GM19397 (cell line): ENCODE data around the gene SNTG2.

Source experiments
- ATAC-seq: cut with Tn5 transposase; IDR thresholded peaks from one replicate; pipeline ENCODE4 v1.9.1; 2021; ENCODE audit warnings: mild to moderate bottlenecking, moderate library complexity; ENCODE audit not compliant: unreplicated experiment

SNTG2 gene

DNA sequence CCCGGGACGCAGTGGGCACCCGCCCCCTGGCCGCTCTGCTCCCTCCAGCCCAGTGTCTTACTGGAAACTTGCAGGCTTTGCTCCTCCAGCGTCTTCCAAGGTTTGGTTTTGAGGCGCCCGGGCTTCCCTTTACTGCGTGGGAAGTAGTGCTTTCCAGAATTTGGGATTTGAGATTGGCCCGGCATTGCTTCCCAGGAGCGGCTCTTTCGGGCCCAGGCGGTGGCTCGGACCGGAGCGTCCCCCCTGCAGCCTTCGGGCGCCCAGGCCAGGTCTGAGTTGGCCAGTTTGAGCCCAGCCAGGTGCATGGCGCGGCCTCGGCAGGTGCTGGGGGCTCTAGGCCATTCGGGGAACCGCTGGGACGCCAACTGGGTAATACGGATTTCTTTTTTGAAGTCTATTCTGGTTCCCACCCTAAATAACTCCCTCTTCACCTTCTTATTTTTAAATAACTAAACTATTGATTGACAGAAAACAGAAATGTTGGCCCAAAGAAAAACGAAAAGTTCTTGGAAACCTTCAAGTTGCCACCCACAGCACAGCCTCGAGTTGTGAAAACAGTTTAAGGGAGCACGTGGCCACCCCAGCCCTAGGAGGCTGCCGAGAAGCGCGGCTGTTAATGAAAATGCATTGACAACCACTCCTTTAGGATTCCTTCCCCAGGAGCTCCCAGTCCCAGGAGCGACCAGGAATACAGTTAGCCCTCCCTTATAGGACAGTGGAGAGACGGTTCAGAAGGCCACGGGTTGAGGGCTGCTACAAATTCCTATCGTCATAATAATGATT lies 766 bp downstream of the SNTG2 start:
- ATAC-seq: no peak

DNA sequence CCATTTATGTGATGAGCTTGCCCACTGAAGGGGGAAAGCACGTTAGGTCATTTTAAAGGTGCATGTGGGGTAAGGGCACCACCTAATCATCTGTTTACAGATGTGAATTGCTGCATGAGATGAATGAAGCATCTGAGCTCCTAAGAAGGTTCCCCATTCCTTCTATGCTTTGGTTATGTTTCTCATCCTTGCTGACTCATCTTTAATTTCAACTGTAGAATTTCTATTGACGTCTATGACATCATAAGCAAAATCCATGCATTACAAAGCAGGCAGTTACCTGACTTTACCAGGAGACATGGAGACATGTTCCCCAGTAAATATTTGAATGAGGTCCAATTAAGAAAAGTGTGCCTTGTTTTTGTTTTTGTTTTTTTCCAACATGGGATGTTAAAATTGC lies 2.8 kb downstream of the SNTG2 start:
- ATAC-seq: no peak

GRCh38 chr2:953975-954686 lies 3.5 kb downstream of the SNTG2 start:
- no peak for ATAC-seq

- ATAC-seq: no peak
These were observed 4.0 kb downstream of the SNTG2 start for GRCh38 chr2:954687-955000.

GRCh38 chr2:955829-956731 lies 5.4 kb downstream of the SNTG2 start:
- ATAC-seq: no peak

DNA sequence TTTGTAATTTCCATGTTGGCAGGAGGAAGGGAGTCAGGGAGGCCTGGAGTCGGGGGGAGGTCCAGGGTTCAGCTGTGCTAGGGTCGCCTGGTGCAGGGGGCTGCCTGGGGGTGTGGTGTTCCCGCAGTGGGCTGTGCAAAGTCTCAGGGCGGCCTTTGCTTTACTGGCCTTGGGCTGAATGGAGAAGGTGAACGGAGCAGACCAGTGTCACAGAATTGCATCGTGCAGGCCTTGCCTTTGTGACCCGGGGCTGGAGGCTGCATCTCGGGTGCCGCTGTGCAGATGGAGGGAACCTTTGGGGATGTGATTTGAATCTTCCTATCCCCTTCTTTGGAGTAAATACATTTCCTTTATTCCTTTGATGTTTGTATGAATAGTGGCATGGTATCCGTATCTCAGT lies 8.8 kb downstream of the SNTG2 start:
- no peak for ATAC-seq

DNA sequence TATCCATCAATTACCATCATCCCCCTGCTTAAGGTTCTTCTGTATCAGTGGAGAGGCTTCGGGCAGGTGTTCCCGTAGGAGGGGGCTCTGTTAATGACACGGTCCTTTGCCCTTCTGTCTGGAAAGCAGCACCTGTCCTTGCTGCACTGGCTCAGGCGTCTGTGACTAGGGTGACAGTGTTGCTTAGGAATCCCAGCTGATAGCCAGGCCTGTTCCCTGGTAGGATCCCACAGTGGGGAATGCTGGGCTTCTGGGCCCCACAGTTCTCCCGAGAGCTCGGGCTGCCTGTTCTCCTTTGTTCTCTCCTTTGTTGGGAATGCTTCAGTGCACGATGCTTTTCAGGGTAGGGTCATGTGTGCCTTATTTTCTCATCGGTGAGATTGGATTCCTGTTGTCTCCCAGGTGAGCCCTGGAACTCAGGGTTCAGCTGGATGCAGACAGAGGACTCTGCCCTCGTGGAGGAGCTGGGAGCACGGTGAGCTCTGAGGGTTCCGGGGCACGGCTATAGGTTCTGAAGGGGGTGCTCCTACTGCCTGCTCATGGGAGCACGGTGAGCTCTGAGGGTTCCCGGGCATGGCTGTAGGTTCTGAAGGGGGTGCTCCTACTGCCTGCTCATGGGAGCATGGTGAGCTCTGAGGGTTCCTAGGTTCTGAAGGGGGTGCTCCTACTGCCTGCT lies 9.6 kb downstream of the SNTG2 start:
- no peak for ATAC-seq

DNA sequence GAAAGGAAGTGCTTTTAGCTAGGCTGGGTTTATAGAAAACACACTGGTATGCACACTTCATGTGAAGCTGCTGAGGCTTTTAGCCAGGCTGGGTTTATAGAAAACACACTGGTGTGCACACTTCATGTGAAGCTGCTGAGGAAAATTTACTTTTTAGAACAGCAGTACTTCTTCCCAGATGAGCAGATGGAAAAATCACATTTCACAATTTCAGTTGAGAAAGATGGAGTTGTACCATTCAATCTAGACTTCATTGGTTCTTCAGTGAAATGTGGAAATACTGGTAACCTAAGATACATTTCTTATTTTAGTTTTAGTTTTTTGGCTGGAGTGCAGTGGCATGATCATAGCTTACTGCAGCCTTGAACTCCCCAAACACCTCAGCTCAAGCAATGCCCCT lies 11.1 kb downstream of the SNTG2 start:
- no peak for ATAC-seq

GRCh38 chr2:963876-964275 lies 13.2 kb downstream of the SNTG2 start:
- no peak for ATAC-seq

- no peak for ATAC-seq
These were observed 13.9 kb downstream of the SNTG2 start for GRCh38 chr2:964562-964961.

DNA sequence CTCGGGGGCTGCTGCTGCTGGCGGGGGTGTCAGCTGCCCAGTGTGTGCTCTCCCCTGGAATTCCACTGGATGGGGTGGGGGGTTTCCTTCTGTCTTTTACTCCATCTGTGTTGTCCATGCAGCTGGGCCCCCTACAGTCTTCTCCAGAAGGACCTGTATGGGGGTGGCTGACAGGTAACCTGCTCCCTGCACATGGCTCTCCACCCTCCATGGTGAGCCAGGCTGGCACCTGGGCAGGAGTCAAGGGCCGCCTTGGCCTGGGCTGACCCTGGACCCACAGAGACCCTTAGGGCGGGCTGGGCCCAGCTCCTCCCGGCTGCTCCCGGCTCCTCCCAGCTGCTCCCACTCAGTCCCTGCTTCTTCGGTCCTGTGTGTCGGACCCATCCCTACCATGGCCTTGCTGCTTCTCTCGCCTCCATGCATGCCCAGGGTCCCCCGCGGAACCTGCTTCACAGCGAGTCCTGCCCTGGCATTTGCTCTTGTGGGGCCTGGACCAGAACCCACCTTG lies 15.0 kb downstream of the SNTG2 start:
- no peak for ATAC-seq

DNA sequence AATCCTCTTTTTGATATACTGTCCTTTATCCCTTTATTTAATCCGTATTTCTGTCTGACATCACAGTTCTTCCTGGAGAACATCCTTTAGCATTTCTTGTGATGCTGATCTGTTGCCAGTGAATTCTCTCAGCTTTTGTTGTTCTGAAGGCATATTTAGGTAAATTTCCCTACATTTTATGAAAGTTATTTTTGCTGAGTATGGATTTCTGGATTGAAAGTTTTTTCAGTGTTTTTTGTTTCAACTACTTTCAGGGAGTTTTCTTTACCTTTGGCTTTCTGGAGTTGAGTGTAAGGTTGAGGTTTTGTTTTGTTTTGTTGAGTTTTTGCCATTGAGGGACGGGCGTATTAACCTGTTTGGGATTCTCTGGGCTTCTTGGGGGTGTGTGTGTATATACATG lies 22.5 kb downstream of the SNTG2 start:
- no peak for ATAC-seq

DNA sequence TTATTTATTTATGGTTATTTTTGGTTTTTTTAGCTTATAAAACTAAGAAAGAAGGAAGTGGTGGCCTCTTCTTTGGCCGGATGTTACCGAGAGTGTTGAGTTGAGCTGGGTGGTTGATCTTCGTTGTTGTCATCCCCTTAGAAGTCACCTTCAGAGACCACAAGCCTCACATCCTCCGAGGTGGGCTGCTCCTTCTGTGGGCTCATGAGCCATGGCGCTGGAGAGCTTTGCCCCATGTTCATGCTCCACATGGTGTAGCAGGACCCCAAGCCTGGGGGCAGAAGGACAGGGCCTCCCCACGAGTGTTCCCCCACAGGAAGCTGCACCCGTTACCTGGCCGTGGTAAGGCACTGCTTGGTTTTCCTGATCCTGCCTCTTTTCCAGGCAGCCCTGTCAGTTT lies 23.4 kb downstream of the SNTG2 start:
- ATAC-seq: no peak

DNA sequence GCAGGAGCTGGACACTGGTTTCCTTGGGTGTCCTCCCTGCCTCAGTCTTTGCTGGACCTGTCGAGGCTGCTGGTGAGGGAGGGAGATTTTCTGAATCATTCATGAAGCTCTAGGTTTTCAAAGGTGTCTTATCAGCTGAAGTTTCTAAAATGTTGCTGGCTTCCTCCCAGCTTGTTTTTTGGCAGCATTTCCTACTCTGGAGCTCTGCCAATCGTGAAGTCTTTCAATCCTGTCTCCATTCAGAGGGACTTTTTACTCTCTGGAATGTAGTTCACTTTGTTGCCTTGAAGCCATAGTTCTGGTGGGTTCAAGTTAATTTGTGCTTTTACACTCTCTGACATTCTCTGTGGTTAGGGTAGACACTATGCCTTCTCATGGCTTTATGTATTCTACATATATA lies 23.9 kb downstream of the SNTG2 start:
- no peak for ATAC-seq

DNA sequence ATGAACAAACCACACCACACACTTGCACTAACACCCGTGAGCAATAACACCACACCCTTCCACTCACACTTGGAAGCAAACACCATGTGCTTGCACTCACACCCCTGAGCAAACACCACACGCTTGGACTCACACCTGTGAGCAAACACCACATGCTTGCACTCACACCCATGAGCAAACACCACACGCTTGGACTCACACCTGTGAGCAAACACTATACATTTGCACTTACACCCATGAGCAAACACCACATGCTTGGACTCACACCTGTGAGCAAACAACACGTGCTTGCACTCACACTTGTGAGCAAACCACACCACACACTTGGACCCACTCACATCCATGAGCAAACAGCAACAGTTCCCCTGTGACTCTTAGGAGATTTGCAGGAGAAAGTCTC lies 24.4 kb downstream of the SNTG2 start:
- ATAC-seq: no peak

DNA sequence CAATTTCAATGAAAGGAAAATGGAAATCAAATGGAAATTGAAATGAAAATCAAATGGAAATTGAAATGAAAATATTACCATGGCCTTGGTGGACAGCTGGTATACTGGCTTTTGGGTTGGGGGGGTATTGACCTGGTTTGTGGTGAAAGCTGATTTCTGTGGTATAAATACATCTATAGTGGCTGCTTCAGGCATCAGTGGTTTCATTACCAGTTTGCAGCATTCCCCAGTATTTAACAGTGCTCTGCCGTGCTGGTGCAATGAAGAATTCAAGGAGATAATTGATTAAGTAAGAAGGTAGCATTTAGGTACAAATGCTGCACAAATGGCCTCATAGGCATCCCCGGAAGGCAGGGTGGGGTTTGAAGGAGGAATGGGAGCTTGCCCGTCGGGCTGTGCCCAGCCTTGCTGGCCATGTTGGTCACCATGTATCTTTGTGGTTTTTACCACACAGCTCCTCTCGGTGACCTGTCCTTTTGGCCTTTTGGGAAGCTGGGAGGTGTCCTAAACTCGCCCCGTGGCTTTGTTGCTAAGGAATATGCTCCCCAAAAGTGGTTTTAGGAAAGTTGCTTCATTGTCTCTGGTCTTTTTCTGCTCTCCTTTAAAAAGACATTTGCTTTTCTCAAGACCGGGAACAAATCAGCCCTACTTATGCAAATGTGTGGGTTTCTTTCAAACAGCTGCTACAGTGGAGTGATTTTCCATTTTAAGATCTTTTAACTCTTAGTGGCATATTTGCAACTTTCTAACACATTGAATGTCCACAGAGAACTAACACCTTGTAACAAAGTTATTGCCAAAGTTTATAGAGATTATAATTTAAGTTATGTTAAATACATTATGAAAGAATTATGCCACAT lies 28.6 kb downstream of the SNTG2 start:
- no peak for ATAC-seq

- no peak for ATAC-seq
These were observed 29.5 kb downstream of the SNTG2 start for GRCh38 chr2:980176-980575.

GRCh38 chr2:981258-981657 lies 30.6 kb downstream of the SNTG2 start:
- ATAC-seq: no peak

DNA sequence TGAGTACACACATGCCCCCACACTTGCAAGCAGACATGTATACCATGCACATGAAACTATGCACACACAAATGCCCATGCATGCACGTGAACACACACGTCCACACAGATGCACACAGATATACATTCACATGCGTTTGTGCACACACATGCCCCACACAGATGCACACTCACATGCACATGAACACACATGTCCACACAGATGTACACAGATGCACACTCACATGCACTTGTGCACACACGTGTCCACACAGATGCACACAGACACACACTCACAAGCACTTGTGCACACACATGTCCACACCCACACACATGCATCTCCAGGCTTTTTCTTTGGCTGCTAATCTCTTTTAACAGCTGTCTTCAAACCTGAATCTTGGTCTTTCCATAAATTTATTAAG lies 31.1 kb downstream of the SNTG2 start:
- no peak for ATAC-seq

- ATAC-seq: no peak
These were observed 34.8 kb downstream of the SNTG2 start for GRCh38 chr2:985317-985898.
